ENCODE measurements around the gene EPB41L4A. TPM values are rescaled to one million over a fixed set of nuclear protein-coding genes. Genes with fewer than 3 reads are reported as not detected.

The EPB41L4A gene
- total and polyA plus RNA-seq, 8 donors = 4.4 to 77.6 (median 12.1) TPM

DNA sequence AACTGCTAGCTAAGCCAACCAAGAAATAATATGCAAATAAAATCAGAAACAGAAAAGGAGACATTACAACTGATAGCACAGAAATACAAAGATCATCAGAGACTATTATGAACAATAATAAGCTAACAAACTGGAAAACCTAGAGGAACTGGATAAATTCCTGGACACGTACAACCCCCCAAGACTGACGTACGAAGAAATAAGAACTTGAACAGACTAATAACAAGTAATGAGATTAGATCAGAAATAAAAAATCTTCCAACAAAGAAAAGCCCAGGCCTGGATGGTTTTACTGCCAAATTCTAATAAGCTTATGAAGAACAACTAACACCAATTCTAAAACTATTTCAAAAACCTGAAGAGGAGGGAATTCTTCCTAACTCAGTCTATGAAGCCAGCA is 67.9 kb downstream of the EPB41L4A start:
- no peaks in the 10 kb centered on the region for H3K9me3 ChIP-seq
- no peak overlapping the region for H3K27ac ChIP-seq
- H3K27me3 ChIP-seq = no peaks in the 10 kb centered on the region
- intact Hi-C loops (cut with DNase I; ENCODE audit: low total_unique reads) = no loop called here
- 82 to 98% (median 92%) methylated on average over 3 of the region's 3 CpGs for WGBS, 5 donors
- DNase-seq = no peak
- no peaks in the 10 kb centered on the region for H3K36me3 ChIP-seq
- no peak overlapping the region for H3K4me3 ChIP-seq
- no peak for TF ChIP-seq POLR2A (IDR thresholded peaks at IDR 0.05)
- TF ChIP-seq, protein P1, sequence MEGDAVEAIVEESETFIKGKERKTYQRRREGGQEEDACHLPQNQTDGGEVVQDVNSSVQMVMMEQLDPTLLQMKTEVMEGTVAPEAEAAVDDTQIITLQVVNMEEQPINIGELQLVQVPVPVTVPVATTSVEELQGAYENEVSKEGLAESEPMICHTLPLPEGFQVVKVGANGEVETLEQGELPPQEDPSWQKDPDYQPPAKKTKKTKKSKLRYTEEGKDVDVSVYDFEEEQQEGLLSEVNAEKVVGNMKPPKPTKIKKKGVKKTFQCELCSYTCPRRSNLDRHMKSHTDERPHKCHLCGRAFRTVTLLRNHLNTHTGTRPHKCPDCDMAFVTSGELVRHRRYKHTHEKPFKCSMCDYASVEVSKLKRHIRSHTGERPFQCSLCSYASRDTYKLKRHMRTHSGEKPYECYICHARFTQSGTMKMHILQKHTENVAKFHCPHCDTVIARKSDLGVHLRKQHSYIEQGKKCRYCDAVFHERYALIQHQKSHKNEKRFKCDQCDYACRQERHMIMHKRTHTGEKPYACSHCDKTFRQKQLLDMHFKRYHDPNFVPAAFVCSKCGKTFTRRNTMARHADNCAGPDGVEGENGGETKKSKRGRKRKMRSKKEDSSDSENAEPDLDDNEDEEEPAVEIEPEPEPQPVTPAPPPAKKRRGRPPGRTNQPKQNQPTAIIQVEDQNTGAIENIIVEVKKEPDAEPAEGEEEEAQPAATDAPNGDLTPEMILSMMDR (IDR thresholded peaks at IDR 0.05) = no peak
- no peak for TF ChIP-seq EP300 (IDR thresholded peaks at IDR 0.05)
- no peak for TF ChIP-seq POLR2AphosphoS5 (IDR thresholded peaks at IDR 0.05)
- peaks cover 0 to 8% (median 0%) of the 10 kb centered on the region in 4 donors for H3K4me1 ChIP-seq

DNA sequence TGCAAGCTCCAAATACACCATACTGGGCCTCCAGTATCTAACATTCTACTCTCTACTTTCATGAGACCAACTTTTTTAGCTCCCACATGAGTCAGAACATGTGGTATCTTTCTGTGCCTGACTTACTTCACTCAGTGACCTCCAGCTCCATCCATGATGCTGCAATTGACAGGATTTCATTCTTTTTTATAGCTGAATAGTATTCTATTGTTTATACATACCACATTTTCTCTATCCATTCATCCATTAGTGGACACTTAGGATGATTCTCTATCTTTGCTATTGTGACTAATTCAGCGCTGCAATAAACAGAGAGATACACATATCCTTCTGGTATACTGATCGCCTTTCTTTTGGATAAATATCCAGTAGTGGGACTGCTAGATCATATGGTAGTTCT is 68.5 kb downstream of the EPB41L4A start:
- intact Hi-C loops (cut with DNase I; ENCODE audit: low total_unique reads) = no loop called here
- Histone ChIP-seq H3K27ac (no peak overlapping the region), H3K4me1 (peaks cover 0 to 8% (median 0%) of the 10 kb centered on the region in 4 donors), H3K4me3 (no peak overlapping the region), H3K27me3 (no peaks in the 10 kb centered on the region), H3K36me3 (no peaks in the 10 kb centered on the region), H3K9me3 (no peaks in the 10 kb centered on the region)
- WGBS, 5 donors = 87 to 95% (median 92%) methylated on average over 2 of the region's 2 CpGs
- DNase-seq = no peak
- TF ChIP-seq, protein P1 (IDR thresholded peaks at IDR 0.05) = no peak
- TF ChIP-seq POLR2A (IDR thresholded peaks at IDR 0.05) = no peak
- TF ChIP-seq EP300 (IDR thresholded peaks at IDR 0.05) = no peak
- no peak for TF ChIP-seq POLR2AphosphoS5 (IDR thresholded peaks at IDR 0.05)

DNA sequence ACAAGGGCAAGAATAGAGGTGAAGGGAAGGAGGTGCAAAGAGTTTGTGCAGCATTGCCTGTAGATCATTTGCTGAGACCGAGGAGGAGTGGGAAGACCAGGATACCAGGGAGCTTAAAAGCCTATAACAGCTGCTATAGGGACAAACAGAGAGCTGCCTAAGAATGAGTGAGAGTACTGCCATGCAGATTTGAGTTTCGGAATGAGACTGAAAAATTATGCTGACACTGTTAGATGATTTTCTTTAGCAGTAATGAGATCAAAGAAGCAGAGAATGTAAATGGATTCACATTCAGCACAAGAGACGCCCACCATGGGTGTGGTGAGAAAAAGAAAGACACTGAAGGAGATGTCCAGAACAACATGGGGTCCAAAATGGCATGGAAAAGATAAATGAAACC is 69.7 kb downstream of the EPB41L4A start:
- Histone ChIP-seq H3K27ac (no peak overlapping the region), H3K36me3 (no peaks in the 10 kb centered on the region), H3K4me1 (no peaks in the 10 kb centered on the region), H3K27me3 (no peaks in the 10 kb centered on the region), H3K9me3 (no peaks in the 10 kb centered on the region), H3K4me3 (no peak overlapping the region)
- intact Hi-C loops (cut with DNase I; ENCODE audit: low total_unique reads) = no loop called here
- TF ChIP-seq EP300 (IDR thresholded peaks at IDR 0.05) (no peak), POLR2AphosphoS5 (IDR thresholded peaks at IDR 0.05) (no peak), POLR2A (IDR thresholded peaks at IDR 0.05) (no peak)
- TF ChIP-seq, protein P1 (IDR thresholded peaks at IDR 0.05) = no peak
- no peak for DNase-seq
- WGBS, 5 donors = 79 to 93% (median 85%) methylated on average over 3 of the region's 3 CpGs

GRCh38 chr5:112348915-112349314 is 70.2 kb downstream of the EPB41L4A start:
- WGBS, 5 donors = 91 to 100% (median 97%) methylated on average over 2 of the region's 2 CpGs
- intact Hi-C loops (cut with DNase I; ENCODE audit: low total_unique reads) = no loop called here
- no peaks in the 10 kb centered on the region for H3K36me3 ChIP-seq
- no peak overlapping the region for H3K27ac ChIP-seq
- H3K4me1 ChIP-seq = no peaks in the 10 kb centered on the region
- no peaks in the 10 kb centered on the region for H3K9me3 ChIP-seq
- no peaks in the 10 kb centered on the region for H3K27me3 ChIP-seq
- no peak for DNase-seq
- H3K4me3 ChIP-seq = no peak overlapping the region
- no peak for TF ChIP-seq EP300 (IDR thresholded peaks at IDR 0.05)
- TF ChIP-seq, protein P1 (IDR thresholded peaks at IDR 0.05) = no peak
- TF ChIP-seq POLR2A (IDR thresholded peaks at IDR 0.05) = no peak
- TF ChIP-seq POLR2AphosphoS5 (IDR thresholded peaks at IDR 0.05) = no peak

Data from stomach (tissue), 9 donors.